ENCODE data around the gene CORO1C. TPM values are rescaled to one million over a fixed set of nuclear protein-coding genes. Genes with fewer than 3 reads are reported as not detected.

Gene CORO1C
- total RNA-seq, 1 experiment from 2014 or later = 139 TPM

DNA sequence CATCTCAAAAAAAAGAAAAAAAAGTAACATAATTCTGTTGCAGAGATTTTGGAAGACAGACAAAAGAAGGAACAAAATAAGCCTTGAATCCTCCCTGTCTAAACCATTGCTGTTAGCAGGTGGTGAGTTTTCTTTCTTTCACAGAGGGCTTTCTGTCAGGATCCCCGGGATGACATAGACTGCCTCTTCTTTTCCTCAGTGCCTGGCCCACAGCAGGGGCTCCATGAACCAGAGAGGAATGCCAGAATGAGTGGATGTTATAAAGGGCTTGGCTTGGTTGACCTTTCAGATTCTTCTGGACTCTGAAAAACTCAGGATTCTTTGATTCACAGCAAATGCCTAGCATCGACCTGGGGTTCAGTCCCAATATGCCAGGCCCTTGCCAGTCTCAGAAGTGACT is 45.8 kb upstream of the CORO1C start:
- no peak for DNase-seq
- no peaks in the 10 kb centered on the region for H3K36me3 ChIP-seq (ENCODE audit: low read depth)
- H3K4me3 ChIP-seq = no peak overlapping the region
- no peak overlapping the region for H3K4me2 ChIP-seq
- H3K4me1 ChIP-seq (replicated peaks; ENCODE audit: insufficient read depth) = no peaks in the 10 kb centered on the region
- POLR2A ChIA-PET (ENCODE audit: unreplicated experiment) = no interaction called here
- H3K27ac ChIP-seq = no peak overlapping the region
- H2AFZ ChIP-seq = no peak overlapping the region
- H3K79me2 ChIP-seq (ENCODE audit: low read depth) = no peaks in the 10 kb centered on the region
- no peaks in the 10 kb centered on the region for H3K9me3 ChIP-seq (ENCODE audit: insufficient read depth, low read depth)
- peaks cover 6% of the 10 kb centered on the region; the same call in 1 of the 2 replicates for H3F3A ChIP-seq (ENCODE audit: insufficient read depth, low read depth)
- no TSS peak for BruUV-seq (replicated peaks)
- no peak for TF ChIP-seq CTCF (conservative IDR thresholded peaks at IDR 0.05)
- TF ChIP-seq EZH2 (IDR thresholded peaks at IDR 0.05; ENCODE audit: low read depth) = no peak
- intact Hi-C loops (cut with micrococcal nuclease; ENCODE audit: unreplicated experiment) = no loop called here
- H3K27me3 ChIP-seq (ENCODE audit: insufficient read depth, low read depth) = no peaks in the 10 kb centered on the region
- CTCF ChIA-PET = interaction anchor here (0.6 kb wide), 1 partner anchor 477 kb away, joined by 4 read pairs; no protein-coding TSS in a partner anchor
- H4K20me1 ChIP-seq (ENCODE audit: insufficient read depth) = no peaks in the 10 kb centered on the region
- no peaks in the 10 kb centered on the region for H3K9me2 ChIP-seq (ENCODE audit: insufficient read depth)

- CTCF ChIA-PET = no interaction called here
- DNase-seq = peak in 1 of 2 experiments; percentile 57
- BruUV-seq (replicated peaks) = no TSS peak
- Histone ChIP-seq H3K27me3 (ENCODE audit: insufficient read depth, low read depth) (no peaks in the 10 kb centered on the region), H3K36me3 (ENCODE audit: low read depth) (no peaks in the 10 kb centered on the region), H3K4me3 (no peak overlapping the region), H3K9me2 (ENCODE audit: insufficient read depth) (no peaks in the 10 kb centered on the region), H3K27ac (no peak overlapping the region), H3K4me2 (no peak overlapping the region), H3K4me1 (replicated peaks; ENCODE audit: insufficient read depth) (no peaks in the 10 kb centered on the region), H3K9me3 (ENCODE audit: insufficient read depth, low read depth) (no peaks in the 10 kb centered on the region), H4K20me1 (ENCODE audit: insufficient read depth) (no peaks in the 10 kb centered on the region), H3K79me2 (ENCODE audit: low read depth) (no peaks in the 10 kb centered on the region), H2AFZ (no peak overlapping the region), H3F3A (ENCODE audit: insufficient read depth, low read depth) (0 out of 2 replicates have a peak, but pooled peaks cover 6% of the 10 kb centered on the region)
- POLR2A ChIA-PET (ENCODE audit: unreplicated experiment) = no interaction called here
- TF ChIP-seq CTCF (conservative IDR thresholded peaks at IDR 0.05) (no peak), EZH2 (IDR thresholded peaks at IDR 0.05; ENCODE audit: low read depth) (no peak)
- intact Hi-C loops (cut with micrococcal nuclease; ENCODE audit: unreplicated experiment) = no loop called here
Observed at GRCh38 chr12:108773798-108774788, 42.8 kb upstream of the CORO1C start.

DNA sequence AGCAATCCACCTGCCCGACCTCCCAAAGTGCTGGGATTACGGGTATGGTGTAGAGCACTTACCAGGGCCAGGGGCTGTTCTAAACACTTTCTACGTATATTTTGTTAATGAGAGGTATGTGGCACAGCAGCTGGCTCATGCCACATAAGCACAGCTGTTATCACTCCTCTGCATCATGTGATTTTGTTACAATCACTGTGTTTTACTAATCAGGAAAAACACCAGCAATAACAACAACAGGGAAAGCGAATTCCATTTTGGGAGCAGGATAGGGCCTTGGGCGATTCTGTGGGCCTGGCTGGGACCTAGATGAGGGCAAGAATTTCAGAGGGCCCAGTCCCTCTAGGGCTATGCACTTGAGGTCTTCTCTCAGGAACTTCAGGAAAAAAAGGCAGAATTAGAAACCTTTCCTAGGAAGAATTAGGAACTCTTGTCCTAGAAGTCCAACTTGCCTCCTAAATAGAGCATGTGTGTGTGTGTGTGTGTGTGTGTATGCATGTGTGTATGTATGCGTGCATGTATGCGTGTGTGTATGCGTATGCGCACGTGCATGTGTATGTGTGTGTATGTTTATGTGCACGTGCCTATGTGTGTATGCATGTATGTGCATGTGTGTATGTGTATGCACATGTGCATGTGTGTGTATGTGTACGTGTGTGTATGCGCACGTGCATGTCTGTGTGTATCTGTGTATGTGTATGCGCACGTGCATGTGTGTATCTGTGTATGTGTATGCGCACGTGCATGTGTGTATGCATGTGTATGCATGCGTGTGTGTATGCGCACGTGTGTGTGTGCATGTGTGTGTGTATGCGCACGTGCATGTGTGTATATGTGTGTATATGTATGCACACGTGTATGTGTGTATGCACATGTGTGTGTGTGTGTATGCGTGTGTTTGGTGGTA is 41.8 kb upstream of the CORO1C start:
- BruUV-seq (replicated peaks) = no TSS peak
- Histone ChIP-seq H2AFZ (no peak overlapping the region), H3K4me1 (replicated peaks; ENCODE audit: insufficient read depth) (no peaks in the 10 kb centered on the region), H3K79me2 (ENCODE audit: low read depth) (no peaks in the 10 kb centered on the region), H3K27me3 (ENCODE audit: insufficient read depth, low read depth) (no peaks in the 10 kb centered on the region), H3K36me3 (ENCODE audit: low read depth) (no peaks in the 10 kb centered on the region), H3F3A (ENCODE audit: insufficient read depth, low read depth) (0 out of 2 replicates have a peak, but pooled peaks cover 6% of the 10 kb centered on the region), H3K4me3 (no peak overlapping the region), H3K4me2 (no peak overlapping the region), H4K20me1 (ENCODE audit: insufficient read depth) (no peaks in the 10 kb centered on the region), H3K9me2 (ENCODE audit: insufficient read depth) (no peaks in the 10 kb centered on the region), H3K27ac (no peak overlapping the region), H3K9me3 (ENCODE audit: insufficient read depth, low read depth) (no peaks in the 10 kb centered on the region)
- intact Hi-C loops (cut with micrococcal nuclease; ENCODE audit: unreplicated experiment) = no loop called here
- no peak for TF ChIP-seq CTCF (conservative IDR thresholded peaks at IDR 0.05)
- TF ChIP-seq EZH2 (IDR thresholded peaks at IDR 0.05; ENCODE audit: low read depth) = no peak
- no peak for DNase-seq
- POLR2A ChIA-PET (ENCODE audit: unreplicated experiment) = no interaction called here
- CTCF ChIA-PET = no interaction called here

Measured in PC-9 (cell line).